Ovary (tissue), 9 donors: ENCODE measurements around the gene CRELD2. TPM values are rescaled to one million over a fixed set of nuclear protein-coding genes. Genes with fewer than 3 reads are reported as not detected.

ENCODE experiments used
- DNase-seq, 5 donors: peaks; one replicate each; pipeline ENCODE4 v3.0.0-alpha.2; 2019 to 2020
- H3K27ac ChIP-seq, 2 donors: fragments of 200-600 bp; one replicate each; pipeline versions ENCODE4 v1.5.1 to v1.8.0; 2019 to 2022
- H3K27me3 ChIP-seq: fragments of 200-600 bp; one replicate; pipeline ENCODE4 v1.8.0; 2022
- H3K36me3 ChIP-seq: fragments of 200-600 bp; sonication (generic); one replicate; pipeline ENCODE4 v1.5.1; 2019
- H3K4me1 ChIP-seq: one replicate; pipeline ENCODE4 v1.8.1; 2013; ENCODE audit warnings: mild to moderate bottlenecking, moderate library complexity; ENCODE audit not compliant: insufficient read depth
- H3K4me3 ChIP-seq: fragments of 200-600 bp; sonication (generic); one replicate; pipeline ENCODE4 v1.5.1; 2017
- H3K9me3 ChIP-seq, 2 donors: fragments of 200-600 bp in 1 of 2; sonication (generic) in 1 of 2; one replicate each; pipeline versions ENCODE4 v1.5.1 to v1.8.1; 2013 to 2019; ENCODE audit warnings: mild to moderate bottlenecking in 1 of 2, moderate library complexity in 1 of 2
- EP300 ChIP-seq: sonication (generic); formaldehyde crosslinking; IDR thresholded peaks from one replicate; pipeline ENCODE4 v1.6.1; 2017; ENCODE audit warnings: antibody characterized with exemption
- POLR2A ChIP-seq: fragments of 450-650 bp; IDR thresholded peaks from one replicate; pipeline ENCODE4 v1.6.1; 2017; ENCODE audit warnings: antibody characterized with exemption, mild to moderate bottlenecking, moderate library complexity
- WGBS, 3 donors: extraction: QIAGEN DNeasy Blood & Tissue Kit in 1 of 3; methylation state at CpG; one replicate each; pipeline versions ENCODE4 v1.1.5 to v1.1.7; 2013 to 2017; 5-methylcytosine and 5-hydroxymethylcytosine counted together
- intact Hi-C, 4 donors: fragments of 100-400 bp; cut with DNase I; formaldehyde crosslinking; loops; one replicate each; pipeline versions ENCODE4 v1.11.0 to v1.15.1; 2022 to 2023
- polyA plus RNA-seq, 2 donors: library from polyadenylated mRNA; stranded (reverse); fragments of 200-250 nt in 1 of 2; fragments of 350-450 nt in 1 of 2; fragmentation: Illumina TruSeq in 1 of 2; extraction: RNeasy Lipid Tissue Mini Kit (QIAGEN cat#74804) in 1 of 2; gene quantifications; one replicate each; pipeline ENCODE4 v1.2.3, GENCODE V29; 2013 to 2014
- total RNA-seq, 7 donors: library from RNA; depleted of rRNA in 2 of 7; stranded (reverse); fragments of >200 nt in 2 of 7; fragmentation: NEBNext Ultra II Directional in 3 of 7; extraction: Animal tissue kit (Norgen Biotek cat#: 25700) in 3 of 7; gene quantifications; one replicate each; pipeline versions ENCODE4 v1.1.0 to v1.2.4, GENCODE V29; 2016 to 2023
- TF ChIP-seq, protein P1 (sequence below), 3 donors: fragments of 450-650 bp in 2 of 3; fragments of 200-600 bp in 1 of 3; IDR thresholded peaks; one replicate each; pipeline versions ENCODE4 v1.5.1 to v1.8.0; 2016 to 2022; ENCODE audit warnings: antibody characterized with exemption in 3 of 3, mild to moderate bottlenecking in 1 of 3
- donor health status: DM: no; HTN: no; CAD: no; lungs with moderate emphysema.
- donor health status: DM: no; HTN: no; CAD: no.
- donor health status: Bipolar disorder and iron deficiency.
- donor health status: DM: yes; HTN: yes; CAD: no.
- donor health status: DM: no; HTN: no; CAD: no.
- donor health status: DM: yes; HTN: yes; CAD: no.

The CRELD2 gene
- total and polyA plus RNA-seq, 9 donors, result 9.5 to 53.4 (median 24.6) TPM

DNA sequence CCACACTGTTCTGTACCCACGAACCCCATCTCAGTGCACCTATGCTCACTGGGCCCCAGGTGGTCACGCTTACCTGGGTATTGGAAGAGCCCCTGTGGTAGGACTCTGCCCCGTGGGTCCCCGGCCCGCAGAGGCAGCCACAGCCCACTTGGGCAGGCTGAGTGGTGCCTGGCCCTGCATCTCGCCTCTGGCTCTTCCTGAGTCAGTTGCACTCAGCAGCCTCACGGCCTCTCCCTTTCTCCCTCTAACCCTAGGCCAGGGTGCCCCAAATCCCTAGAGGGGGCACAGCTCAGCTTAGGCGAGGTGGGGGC is 9.7 kb downstream of the CRELD2 start:
- H3K4me3 ChIP-seq, result no peak overlapping the region
- no peaks in the 10 kb centered on the region for H3K27me3 ChIP-seq
- no peaks in the 10 kb centered on the region for H3K4me1 ChIP-seq
- H3K36me3 ChIP-seq, result no peaks in the 10 kb centered on the region
- no peak overlapping the region for H3K27ac ChIP-seq
- no peak for TF ChIP-seq POLR2A
- no peak for TF ChIP-seq EP300
- TF ChIP-seq, protein P1, sequence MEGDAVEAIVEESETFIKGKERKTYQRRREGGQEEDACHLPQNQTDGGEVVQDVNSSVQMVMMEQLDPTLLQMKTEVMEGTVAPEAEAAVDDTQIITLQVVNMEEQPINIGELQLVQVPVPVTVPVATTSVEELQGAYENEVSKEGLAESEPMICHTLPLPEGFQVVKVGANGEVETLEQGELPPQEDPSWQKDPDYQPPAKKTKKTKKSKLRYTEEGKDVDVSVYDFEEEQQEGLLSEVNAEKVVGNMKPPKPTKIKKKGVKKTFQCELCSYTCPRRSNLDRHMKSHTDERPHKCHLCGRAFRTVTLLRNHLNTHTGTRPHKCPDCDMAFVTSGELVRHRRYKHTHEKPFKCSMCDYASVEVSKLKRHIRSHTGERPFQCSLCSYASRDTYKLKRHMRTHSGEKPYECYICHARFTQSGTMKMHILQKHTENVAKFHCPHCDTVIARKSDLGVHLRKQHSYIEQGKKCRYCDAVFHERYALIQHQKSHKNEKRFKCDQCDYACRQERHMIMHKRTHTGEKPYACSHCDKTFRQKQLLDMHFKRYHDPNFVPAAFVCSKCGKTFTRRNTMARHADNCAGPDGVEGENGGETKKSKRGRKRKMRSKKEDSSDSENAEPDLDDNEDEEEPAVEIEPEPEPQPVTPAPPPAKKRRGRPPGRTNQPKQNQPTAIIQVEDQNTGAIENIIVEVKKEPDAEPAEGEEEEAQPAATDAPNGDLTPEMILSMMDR (IDR thresholded peaks at IDR 0.05), result no peak
- intact Hi-C loops, result loop anchor here (2.0 to 10.0 kb wide), 4 partner anchors 103 to 284 kb away; no protein-coding TSS in a partner anchor
- H3K9me3 ChIP-seq, result no peaks in the 10 kb centered on the region
- no peak for DNase-seq
- WGBS, 3 donors, result 82 to 90% (median 85%) methylated on average over 8 of the region's 8 CpGs

GRCh38 chr22:49928555-49929210 is 10.2 kb downstream of the CRELD2 start:
- H3K27ac ChIP-seq, result no peak overlapping the region
- no peak for TF ChIP-seq EP300
- TF ChIP-seq POLR2A, result no peak
- TF ChIP-seq, protein P1 (IDR thresholded peaks at IDR 0.05), result no peak
- H3K27me3 ChIP-seq, result no peaks in the 10 kb centered on the region
- H3K9me3 ChIP-seq, result no peaks in the 10 kb centered on the region
- 26 to 34% (median 31%) methylated on average over 36 to 38 of the region's 38 CpGs for WGBS, 3 donors
- no peak overlapping the region for H3K4me3 ChIP-seq
- H3K36me3 ChIP-seq, result no peaks in the 10 kb centered on the region
- DNase-seq, result no peak
- intact Hi-C loops, result loop anchor here (2.0 to 10.0 kb wide), 4 partner anchors 102 to 284 kb away; no protein-coding TSS in a partner anchor
- H3K4me1 ChIP-seq, result peaks cover 4% of the 10 kb centered on the region

- H3K27ac ChIP-seq, result no peak overlapping the region
- 2 to 5% (median 3%) methylated on average over 25 to 75 of the region's 75 CpGs for WGBS, 3 donors
- no peak overlapping the region for H3K4me3 ChIP-seq
- no peaks in the 10 kb centered on the region for H3K27me3 ChIP-seq
- TF ChIP-seq, protein P1 (IDR thresholded peaks at IDR 0.05), result peak; percentile 63 to 98 (median 96)
- TF ChIP-seq EP300 (no peak), POLR2A (no peak)
- no peaks in the 10 kb centered on the region for H3K9me3 ChIP-seq
- H3K36me3 ChIP-seq, result no peaks in the 10 kb centered on the region
- DNase-seq, result peak in 4 of 5 donors; percentile 68 to 82 (median 76)
- intact Hi-C loops, result loop anchor here (2.0 to 10.0 kb wide), 4 partner anchors 101 to 283 kb away; no protein-coding TSS in a partner anchor
- H3K4me1 ChIP-seq, result peaks cover 4% of the 10 kb centered on the region
These were observed 11.0 kb downstream of the CRELD2 start for GRCh38 chr22:49929211-49929979.

- Histone ChIP-seq H3K9me3 (no peaks in the 10 kb centered on the region), H3K4me1 (peaks cover 7% of the 10 kb centered on the region), H3K27ac (no peak overlapping the region), H3K4me3 (no peak overlapping the region), H3K36me3 (no peaks in the 10 kb centered on the region), H3K27me3 (no peaks in the 10 kb centered on the region)
- 55 to 63% (median 57%) methylated on average over 20 to 21 of the region's 21 CpGs for WGBS, 3 donors
- intact Hi-C loops, result loop anchor here (2.0 to 10.0 kb wide), 7 partner anchors 37 to 282 kb away; no protein-coding TSS in a partner anchor
- TF ChIP-seq EP300 (no peak), POLR2A (no peak)
- TF ChIP-seq, protein P1 (IDR thresholded peaks at IDR 0.05), result no peak
- DNase-seq, result peak in 3 of 5 donors; percentile 62 to 71 (median 66)
These were observed 11.7 kb downstream of the CRELD2 start for GRCh38 chr22:49929994-49930575.
